ENCODE measurements around the gene HDDC3. TPM values are rescaled to one million over a fixed set of nuclear protein-coding genes. Genes with fewer than 3 reads are reported as not detected.

Gene HDDC3
- total and polyA plus RNA-seq, 9 of the 15 experiments (the other 6 are each of a cell fraction or from before 2014, with no cell fraction given): 14.9 to 55.8 (median 36.9) TPM

DNA sequence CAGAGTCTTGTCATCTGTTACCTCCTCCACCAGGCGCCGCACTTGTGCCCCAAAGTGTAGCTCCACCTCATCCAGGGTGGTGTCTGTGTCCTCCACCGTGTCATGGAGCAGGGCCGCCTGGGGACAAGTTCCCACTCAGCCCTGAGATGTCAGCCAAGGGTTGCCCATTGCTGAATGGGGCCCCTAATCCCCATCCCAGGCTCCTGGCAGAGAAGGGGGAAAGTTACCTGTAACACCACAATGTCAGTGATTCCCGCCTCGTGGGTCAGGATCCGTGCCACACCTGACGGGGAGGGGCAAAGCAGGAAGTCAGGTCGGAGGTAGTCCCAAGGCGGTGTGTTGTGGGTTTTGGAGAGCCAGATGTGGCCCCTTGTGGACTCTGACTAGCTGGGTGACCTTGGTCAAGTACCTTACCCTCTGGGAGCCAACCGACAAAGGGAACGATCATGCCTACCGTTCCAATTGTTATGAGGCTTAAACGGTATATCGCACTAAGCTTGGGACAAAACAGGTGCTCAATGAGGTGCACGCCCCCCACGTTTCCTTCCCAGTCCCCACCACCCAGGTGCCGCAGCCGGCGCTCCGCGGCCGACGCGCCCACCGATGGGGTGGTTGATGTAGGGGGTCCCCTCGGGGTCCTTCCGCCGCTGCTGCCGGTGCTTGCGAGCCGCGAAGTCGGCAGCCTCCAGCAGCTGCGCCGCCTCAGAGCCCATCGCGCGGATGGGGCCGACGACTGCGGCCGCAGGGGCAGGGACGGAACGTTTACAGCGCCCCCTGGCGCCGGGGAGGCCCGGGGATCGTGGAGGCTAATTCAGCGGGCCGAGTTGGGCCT lies at the start of gene HDDC3 (continued):
- TF ChIP-seq, protein P1, sequence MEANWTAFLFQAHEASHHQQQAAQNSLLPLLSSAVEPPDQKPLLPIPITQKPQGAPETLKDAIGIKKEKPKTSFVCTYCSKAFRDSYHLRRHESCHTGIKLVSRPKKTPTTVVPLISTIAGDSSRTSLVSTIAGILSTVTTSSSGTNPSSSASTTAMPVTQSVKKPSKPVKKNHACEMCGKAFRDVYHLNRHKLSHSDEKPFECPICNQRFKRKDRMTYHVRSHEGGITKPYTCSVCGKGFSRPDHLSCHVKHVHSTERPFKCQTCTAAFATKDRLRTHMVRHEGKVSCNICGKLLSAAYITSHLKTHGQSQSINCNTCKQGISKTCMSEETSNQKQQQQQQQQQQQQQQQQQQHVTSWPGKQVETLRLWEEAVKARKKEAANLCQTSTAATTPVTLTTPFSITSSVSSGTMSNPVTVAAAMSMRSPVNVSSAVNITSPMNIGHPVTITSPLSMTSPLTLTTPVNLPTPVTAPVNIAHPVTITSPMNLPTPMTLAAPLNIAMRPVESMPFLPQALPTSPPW (CRISPR knock-in tag; IDR thresholded peaks at IDR 0.05): peak; percentile 34
- TF ChIP-seq, protein P2, sequence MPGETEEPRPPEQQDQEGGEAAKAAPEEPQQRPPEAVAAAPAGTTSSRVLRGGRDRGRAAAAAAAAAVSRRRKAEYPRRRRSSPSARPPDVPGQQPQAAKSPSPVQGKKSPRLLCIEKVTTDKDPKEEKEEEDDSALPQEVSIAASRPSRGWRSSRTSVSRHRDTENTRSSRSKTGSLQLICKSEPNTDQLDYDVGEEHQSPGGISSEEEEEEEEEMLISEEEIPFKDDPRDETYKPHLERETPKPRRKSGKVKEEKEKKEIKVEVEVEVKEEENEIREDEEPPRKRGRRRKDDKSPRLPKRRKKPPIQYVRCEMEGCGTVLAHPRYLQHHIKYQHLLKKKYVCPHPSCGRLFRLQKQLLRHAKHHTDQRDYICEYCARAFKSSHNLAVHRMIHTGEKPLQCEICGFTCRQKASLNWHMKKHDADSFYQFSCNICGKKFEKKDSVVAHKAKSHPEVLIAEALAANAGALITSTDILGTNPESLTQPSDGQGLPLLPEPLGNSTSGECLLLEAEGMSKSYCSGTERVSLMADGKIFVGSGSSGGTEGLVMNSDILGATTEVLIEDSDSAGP (CRISPR knock-in tag; IDR thresholded peaks at IDR 0.05): no peak; the same call in 1 of the 2 replicates
- TF ChIP-seq, protein P3, sequence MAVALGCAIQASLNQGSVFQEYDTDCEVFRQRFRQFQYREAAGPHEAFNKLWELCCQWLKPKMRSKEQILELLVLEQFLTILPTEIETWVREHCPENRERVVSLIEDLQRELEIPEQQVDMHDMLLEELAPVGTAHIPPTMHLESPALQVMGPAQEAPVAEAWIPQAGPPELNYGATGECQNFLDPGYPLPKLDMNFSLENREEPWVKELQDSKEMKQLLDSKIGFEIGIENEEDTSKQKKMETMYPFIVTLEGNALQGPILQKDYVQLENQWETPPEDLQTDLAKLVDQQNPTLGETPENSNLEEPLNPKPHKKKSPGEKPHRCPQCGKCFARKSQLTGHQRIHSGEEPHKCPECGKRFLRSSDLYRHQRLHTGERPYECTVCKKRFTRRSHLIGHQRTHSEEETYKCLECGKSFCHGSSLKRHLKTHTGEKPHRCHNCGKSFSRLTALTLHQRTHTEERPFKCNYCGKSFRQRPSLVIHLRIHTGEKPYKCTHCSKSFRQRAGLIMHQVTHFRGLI (CRISPR knock-in tag; IDR thresholded peaks at IDR 0.05): no peak
- TF ChIP-seq CAMTA2 (CRISPR knock-in tag; conservative IDR thresholded peaks at IDR 0.05): no peak
- TF ChIP-seq, protein P4, sequence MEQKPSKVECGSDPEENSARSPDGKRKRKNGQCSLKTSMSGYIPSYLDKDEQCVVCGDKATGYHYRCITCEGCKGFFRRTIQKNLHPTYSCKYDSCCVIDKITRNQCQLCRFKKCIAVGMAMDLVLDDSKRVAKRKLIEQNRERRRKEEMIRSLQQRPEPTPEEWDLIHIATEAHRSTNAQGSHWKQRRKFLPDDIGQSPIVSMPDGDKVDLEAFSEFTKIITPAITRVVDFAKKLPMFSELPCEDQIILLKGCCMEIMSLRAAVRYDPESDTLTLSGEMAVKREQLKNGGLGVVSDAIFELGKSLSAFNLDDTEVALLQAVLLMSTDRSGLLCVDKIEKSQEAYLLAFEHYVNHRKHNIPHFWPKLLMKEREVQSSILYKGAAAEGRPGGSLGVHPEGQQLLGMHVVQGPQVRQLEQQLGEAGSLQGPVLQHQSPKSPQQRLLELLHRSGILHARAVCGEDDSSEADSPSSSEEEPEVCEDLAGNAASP (IDR thresholded peaks at IDR 0.05): no peak
- TF ChIP-seq POLR3A (IDR thresholded peaks at IDR 0.05; ENCODE audit: borderline replicate concordance, extremely low read depth, insufficient read depth, insufficient read length): no peak
- TF ChIP-seq NBN (IDR thresholded peaks at IDR 0.05; ENCODE audit: low read depth): peak; percentile 15; the same call in 1 of the 2 replicates
- TF ChIP-seq NFXL1 (CRISPR knock-in tag; IDR thresholded peaks at IDR 0.05): 0 out of 2 replicates have a peak, but pooled peaks have one; percentile 41
- TF ChIP-seq FOXJ2 (tag; IDR thresholded peaks at IDR 0.05): 0 out of 2 replicates have a peak, but pooled peaks have one; percentile 21
- TF ChIP-seq, protein P5, sequence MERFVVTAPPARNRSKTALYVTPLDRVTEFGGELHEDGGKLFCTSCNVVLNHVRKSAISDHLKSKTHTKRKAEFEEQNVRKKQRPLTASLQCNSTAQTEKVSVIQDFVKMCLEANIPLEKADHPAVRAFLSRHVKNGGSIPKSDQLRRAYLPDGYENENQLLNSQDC (CRISPR knock-in tag; IDR thresholded peaks at IDR 0.05): no peak
- peak; percentile 53 for TF ChIP-seq KAT2B (IDR thresholded peaks at IDR 0.05; ENCODE audit: low read depth, low read length)
- TF ChIP-seq ZNF75A (CRISPR knock-in tag; IDR thresholded peaks at IDR 0.05): peak; percentile 14; the same call in 1 of the 2 replicates
- no peak for TF ChIP-seq NFYB (IDR thresholded peaks at IDR 0.05; ENCODE audit: extremely low read depth, insufficient read length)
- TF ChIP-seq U2AF1 (optimal IDR thresholded peaks at IDR 0.05; ENCODE audit: low read depth, low read length): peak; percentile 83
- peak; percentile 74 for TF ChIP-seq L3MBTL2 (IDR thresholded peaks at IDR 0.05)
- TF ChIP-seq PHF20 (IDR thresholded peaks at IDR 0.05; ENCODE audit: partially characterized antibody): peak; percentile 50
- no peak for TF ChIP-seq NCOA4 (IDR thresholded peaks at IDR 0.05; ENCODE audit: partially characterized antibody)
- no peak; the same call in 1 of the 2 replicates for TF ChIP-seq STAG1 (CRISPR knock-in tag; IDR thresholded peaks at IDR 0.05; ENCODE audit: borderline replicate concordance)
- TF ChIP-seq ZC3H11A (IDR thresholded peaks at IDR 0.05; ENCODE audit: low read depth, low read length): no peak
- TF ChIP-seq TCF7L2 (IDR thresholded peaks at IDR 0.05; ENCODE audit: low read depth, low read length): no peak
- no peak; the same call in 1 of the 2 replicates for TF ChIP-seq CBFA2T3 (IDR thresholded peaks at IDR 0.05)
- TF ChIP-seq NFATC3 (IDR thresholded peaks at IDR 0.05): no peak
